Endothelial cell (in vitro differentiated cells): Measurements from ENCODE around the gene TMEM60. TPM values are rescaled to one million over a fixed set of nuclear protein-coding genes. Genes with fewer than 3 reads are reported as not detected.
"Not testable (repeated sequence)": the region's sequence is repeated elsewhere in the genome, so short reads cannot be mapped to it uniquely, and the experiment has no call there.

Experiments used
- DNase-seq: peaks from one replicate; pipeline ENCODE4 v3.0.0; 2021; ENCODE audit warnings: low spot score
- H3K27ac Mint-ChIP-seq: one replicate; pipeline ENCODE4 v1.8.0; 2021; ENCODE audit warnings: mixed read lengths, inconsistent platforms; ENCODE audit not compliant: unreplicated experiment
- H3K27me3 Mint-ChIP-seq: one replicate; pipeline ENCODE4 v1.8.0; 2021; ENCODE audit warnings: mild to moderate bottlenecking, moderate library complexity, mixed read lengths, inconsistent platforms; ENCODE audit not compliant: unreplicated experiment
- H3K36me3 Mint-ChIP-seq: one replicate; pipeline ENCODE4 v1.8.0; 2021; ENCODE audit warnings: mild to moderate bottlenecking, low read depth, mixed read lengths, inconsistent platforms; ENCODE audit not compliant: unreplicated experiment
- H3K4me1 Mint-ChIP-seq: one replicate; pipeline ENCODE4 v1.8.0; 2021; ENCODE audit warnings: mild to moderate bottlenecking, mixed read lengths, inconsistent platforms; ENCODE audit not compliant: unreplicated experiment
- H3K4me3 Mint-ChIP-seq: one replicate; pipeline ENCODE4 v1.8.0; 2021; ENCODE audit warnings: mild to moderate bottlenecking, mixed read lengths, inconsistent platforms; ENCODE audit not compliant: unreplicated experiment
- H3K9me3 Mint-ChIP-seq: one replicate; pipeline ENCODE4 v1.8.0; 2021; ENCODE audit warnings: mixed read lengths, inconsistent platforms; ENCODE audit not compliant: unreplicated experiment
- CTCF ChIP-seq: fragments of 200-600 bp; sonication (generic); IDR thresholded peaks from one replicate; pipeline ENCODE4 v1.5.0; 2021; ENCODE audit warnings: antibody characterized with exemption; ENCODE audit not compliant: unreplicated experiment
- total RNA-seq: library from RNA; stranded (reverse); fragmentation: NEBNext Ultra II Directional; extraction: Animal tissue kit (Norgen Biotek cat#: 25700); gene quantifications from one replicate; pipeline ENCODE4 v1.2.1, GENCODE V29; 2021; ENCODE audit not compliant: unreplicated experiment

Gene TMEM60
- total RNA-seq, 1 donor from 2014 or later = 9.5 TPM

- H3K27ac Mint-ChIP-seq = no peak overlapping the region
- H3K27me3 Mint-ChIP-seq = peaks cover 2% of the 10 kb centered on the region
- H3K4me1 Mint-ChIP-seq = peaks cover 17% of the 10 kb centered on the region
- no peaks in the 10 kb centered on the region for H3K9me3 Mint-ChIP-seq
- peaks cover 6% of the 10 kb centered on the region for H3K36me3 Mint-ChIP-seq
- no peak for TF ChIP-seq CTCF
- H3K4me3 Mint-ChIP-seq = no peak overlapping the region
- DNase-seq = no peak
Measured at GRCh38 chr7:77791956-77792355, 6.3 kb downstream of the TMEM60 start.

- no peak for TF ChIP-seq CTCF
- peaks cover 14% of the 10 kb centered on the region for H3K4me1 Mint-ChIP-seq
- H3K4me3 Mint-ChIP-seq = no peak overlapping the region
- no peak overlapping the region for H3K27ac Mint-ChIP-seq
- no peak for DNase-seq
- no peaks in the 10 kb centered on the region for H3K9me3 Mint-ChIP-seq
- H3K36me3 Mint-ChIP-seq = peaks cover 6% of the 10 kb centered on the region
- H3K27me3 Mint-ChIP-seq = peaks cover 2% of the 10 kb centered on the region
Measured at GRCh38 chr7:77791336-77791735, 6.9 kb downstream of the TMEM60 start.

GRCh38 chr7:77788327-77788902 lies 9.8 kb downstream of the TMEM60 start:
- no peak overlapping the region for H3K4me3 Mint-ChIP-seq
- H3K36me3 Mint-ChIP-seq = peaks cover 24% of the 10 kb centered on the region
- H3K4me1 Mint-ChIP-seq = peaks cover 13% of the 10 kb centered on the region
- no peaks in the 10 kb centered on the region for H3K9me3 Mint-ChIP-seq
- TF ChIP-seq CTCF = no peak
- H3K27ac Mint-ChIP-seq = no peak overlapping the region
- no peak for DNase-seq
- peaks cover 2% of the 10 kb centered on the region for H3K27me3 Mint-ChIP-seq

DNA sequence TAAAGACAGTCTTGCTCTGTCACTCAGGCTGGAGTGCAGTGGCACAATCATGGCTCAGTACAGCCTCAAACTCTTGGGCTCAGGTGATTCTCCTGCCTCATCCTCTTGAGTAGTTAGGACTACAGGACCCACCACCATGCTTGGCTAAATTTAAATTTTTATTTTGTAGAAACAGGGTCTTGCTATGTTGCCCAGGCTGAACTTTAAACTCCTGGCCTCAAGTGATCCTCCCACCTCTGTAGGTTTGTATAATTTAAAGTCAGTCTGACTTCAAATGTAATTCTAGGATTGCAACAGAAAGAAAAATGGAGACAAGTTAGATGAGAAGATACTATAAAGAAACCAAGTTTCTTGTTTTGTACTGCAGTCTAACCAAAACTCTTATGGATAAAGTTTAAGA lies 11.5 kb downstream of the TMEM60 start:
- TF ChIP-seq CTCF = no peak
- peaks cover 8% of the 10 kb centered on the region for H3K4me1 Mint-ChIP-seq

GRCh38 chr7:77786018-77786417 lies 12.2 kb downstream of the TMEM60 start:
- Mint-ChIP-seq H3K27me3 (peaks cover 2% of the 10 kb centered on the region), H3K4me1 (peaks cover 2% of the 10 kb centered on the region), H3K36me3 (peaks cover 29% of the 10 kb centered on the region), H3K9me3 (no peaks in the 10 kb centered on the region), H3K27ac (no peak overlapping the region), H3K4me3 (peak overlapping the region; percentile 42)
- no peak for DNase-seq
- no peak for TF ChIP-seq CTCF

More for the DNA sequence above, 11.5 kb downstream of the TMEM60 start:
- H3K9me3 Mint-ChIP-seq = no peaks in the 10 kb centered on the region
- H3K27me3 Mint-ChIP-seq = peaks cover 2% of the 10 kb centered on the region
- H3K36me3 Mint-ChIP-seq = peaks cover 27% of the 10 kb centered on the region
- H3K27ac Mint-ChIP-seq = no peak overlapping the region
- H3K4me3 Mint-ChIP-seq = no peak overlapping the region
- DNase-seq = no peak

- H3K27me3 Mint-ChIP-seq, H3K4me1 Mint-ChIP-seq, DNase-seq, H3K9me3 Mint-ChIP-seq, H3K27ac Mint-ChIP-seq, H3K4me3 Mint-ChIP-seq: not testable (repeated sequence)
- H3K36me3 Mint-ChIP-seq = peaks cover 32% of the 10 kb centered on the region
Measured at GRCh38 chr7:77784426-77784825, 13.8 kb downstream of the TMEM60 start.
